ENCODE results near the gene CLDN24. TPM values are rescaled to one million over a fixed set of nuclear protein-coding genes. Genes with fewer than 3 reads are reported as not detected.
A peak's percentile ranks its signal among the peaks of the same experiment; 100 is the strongest.

CLDN24 gene
- total and polyA plus RNA-seq, 2 experiments from 2014 or later: 0.94 TPM; not detected in 1

DNA sequence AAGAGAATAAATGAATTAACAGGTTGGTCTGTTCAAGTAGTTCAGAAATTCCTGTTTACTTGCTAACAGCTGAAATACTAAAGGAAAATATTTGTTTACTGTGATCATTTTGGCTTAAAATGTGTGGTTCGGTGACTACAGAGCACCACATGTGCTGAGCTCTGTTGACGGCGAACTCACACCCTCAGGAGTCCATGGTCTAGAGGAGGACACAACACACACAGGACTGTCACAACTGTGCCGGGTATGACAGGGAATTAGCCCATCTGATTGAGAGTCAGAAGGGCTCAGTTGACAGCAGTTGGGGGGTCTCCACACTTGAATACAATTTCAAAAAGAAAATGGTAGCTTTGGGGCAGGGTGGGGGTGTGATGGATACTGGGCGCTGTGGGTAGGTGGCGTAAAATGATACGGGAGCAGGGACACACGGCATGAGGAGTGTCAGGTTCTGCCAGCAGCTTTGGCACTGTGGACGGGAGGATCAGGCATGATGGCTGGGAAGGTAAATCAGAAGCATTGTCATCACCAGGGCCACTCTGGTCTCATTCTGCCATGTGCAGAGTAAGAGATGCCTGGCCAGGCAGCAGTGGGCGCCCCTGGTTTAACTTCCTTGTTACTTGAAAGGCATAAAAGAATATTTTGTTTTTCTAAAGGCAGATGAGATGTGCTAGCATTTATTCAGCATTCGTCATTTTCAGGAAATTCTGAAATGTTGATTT lies 35.5 kb downstream of the CLDN24 start:
- no peaks in the 10 kb centered on the region for H3K27me3 ChIP-seq
- peaks cover 21% of the 10 kb centered on the region for H3K4me1 ChIP-seq (ENCODE audit: insufficient read depth)
- H3K4me3 ChIP-seq: no peak overlapping the region
- H3K27ac ChIP-seq: peak overlapping the region; percentile 48
- H3K79me2 ChIP-seq: no peaks in the 10 kb centered on the region
- H3K9me3 ChIP-seq (ENCODE audit: low read depth): no peaks in the 10 kb centered on the region
- H3K4me2 ChIP-seq: peak overlapping the region; percentile 57
- no peak overlapping the region for H2AFZ ChIP-seq
- 96% methylated on average over 11 of the region's 11 CpGs for WGBS (ENCODE audit: low lambda C conversion rate, missing lambda C conversion rate)
- H3K9me2 ChIP-seq (replicated peaks; ENCODE audit: insufficient read depth): no peaks in the 10 kb centered on the region
- H4K20me1 ChIP-seq (ENCODE audit: insufficient read depth, poor library complexity, severe bottlenecking): no peaks in the 10 kb centered on the region
- DNase-seq (ENCODE audit: low spot score): no peak
- TF ChIP-seq EZH2 (IDR thresholded peaks at IDR 0.05; ENCODE audit: borderline replicate concordance) (no peak), EZH2phosphoT487 (IDR thresholded peaks at IDR 0.05; ENCODE audit: low read depth, severe bottlenecking, unreplicated experiment) (no peak)
- TF ChIP-seq, protein P1, sequence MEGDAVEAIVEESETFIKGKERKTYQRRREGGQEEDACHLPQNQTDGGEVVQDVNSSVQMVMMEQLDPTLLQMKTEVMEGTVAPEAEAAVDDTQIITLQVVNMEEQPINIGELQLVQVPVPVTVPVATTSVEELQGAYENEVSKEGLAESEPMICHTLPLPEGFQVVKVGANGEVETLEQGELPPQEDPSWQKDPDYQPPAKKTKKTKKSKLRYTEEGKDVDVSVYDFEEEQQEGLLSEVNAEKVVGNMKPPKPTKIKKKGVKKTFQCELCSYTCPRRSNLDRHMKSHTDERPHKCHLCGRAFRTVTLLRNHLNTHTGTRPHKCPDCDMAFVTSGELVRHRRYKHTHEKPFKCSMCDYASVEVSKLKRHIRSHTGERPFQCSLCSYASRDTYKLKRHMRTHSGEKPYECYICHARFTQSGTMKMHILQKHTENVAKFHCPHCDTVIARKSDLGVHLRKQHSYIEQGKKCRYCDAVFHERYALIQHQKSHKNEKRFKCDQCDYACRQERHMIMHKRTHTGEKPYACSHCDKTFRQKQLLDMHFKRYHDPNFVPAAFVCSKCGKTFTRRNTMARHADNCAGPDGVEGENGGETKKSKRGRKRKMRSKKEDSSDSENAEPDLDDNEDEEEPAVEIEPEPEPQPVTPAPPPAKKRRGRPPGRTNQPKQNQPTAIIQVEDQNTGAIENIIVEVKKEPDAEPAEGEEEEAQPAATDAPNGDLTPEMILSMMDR (IDR thresholded peaks at IDR 0.05; ENCODE audit: poor library complexity): no peak
- no peaks in the 10 kb centered on the region for H3K36me3 ChIP-seq (replicated peaks; ENCODE audit: insufficient read depth, low read depth)

DNA sequence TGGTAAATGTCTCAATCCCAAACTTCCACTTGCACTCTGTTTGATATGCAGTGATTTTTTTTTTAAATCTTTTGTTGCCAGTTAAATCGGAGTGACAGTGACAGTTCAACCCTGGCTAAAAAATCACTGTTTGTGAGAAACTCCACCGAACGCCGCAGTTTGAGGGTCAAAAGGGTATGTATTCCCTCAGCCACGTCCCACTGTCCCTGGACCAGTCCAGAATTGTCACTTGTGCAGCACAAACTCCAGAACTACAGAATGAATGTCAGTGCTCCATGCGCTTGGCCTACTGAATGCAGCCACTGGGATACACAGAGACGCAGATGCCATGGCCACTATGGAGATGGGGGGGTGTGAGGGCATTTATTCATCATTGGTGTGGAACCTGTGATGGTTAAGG lies 36.3 kb downstream of the CLDN24 start:
- Histone ChIP-seq H3K27me3 (no peaks in the 10 kb centered on the region), H3K4me3 (no peak overlapping the region), H2AFZ (no peak overlapping the region), H3K36me3 (replicated peaks; ENCODE audit: insufficient read depth, low read depth) (no peaks in the 10 kb centered on the region), H3K9me3 (ENCODE audit: low read depth) (no peaks in the 10 kb centered on the region), H3K27ac (no peak overlapping the region), H3K4me2 (no peak overlapping the region), H3K9me2 (replicated peaks; ENCODE audit: insufficient read depth) (no peaks in the 10 kb centered on the region), H3K79me2 (no peaks in the 10 kb centered on the region), H4K20me1 (ENCODE audit: insufficient read depth, poor library complexity, severe bottlenecking) (no peaks in the 10 kb centered on the region), H3K4me1 (ENCODE audit: insufficient read depth) (peaks cover 23% of the 10 kb centered on the region)
- DNase-seq (ENCODE audit: low spot score): no peak
- TF ChIP-seq, protein P1 (IDR thresholded peaks at IDR 0.05; ENCODE audit: poor library complexity): no peak
- TF ChIP-seq EZH2phosphoT487 (IDR thresholded peaks at IDR 0.05; ENCODE audit: low read depth, severe bottlenecking, unreplicated experiment): no peak
- TF ChIP-seq EZH2 (IDR thresholded peaks at IDR 0.05; ENCODE audit: borderline replicate concordance): no peak
- 90% methylated on average over 7 of the region's 7 CpGs for WGBS (ENCODE audit: low lambda C conversion rate, missing lambda C conversion rate)

DNA sequence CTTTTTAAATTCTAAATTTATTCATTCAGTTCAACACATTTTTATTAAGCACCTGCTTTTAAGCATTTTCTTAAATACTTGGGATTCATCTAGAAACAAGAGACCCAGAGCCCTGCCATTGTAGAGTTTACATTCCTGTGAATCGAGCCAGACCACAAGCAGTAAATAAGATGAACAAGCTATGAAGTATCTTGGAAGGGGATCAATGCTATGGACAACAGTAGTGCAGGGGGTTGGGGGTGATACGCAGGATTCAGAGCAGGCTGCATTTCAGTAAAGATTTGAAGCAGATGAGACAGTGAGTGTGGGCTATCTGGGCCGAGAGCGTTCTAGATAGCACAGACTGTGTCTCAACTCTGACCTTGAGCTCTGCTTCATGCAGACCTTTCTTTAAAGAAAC lies 37.3 kb downstream of the CLDN24 start:
- no peak for DNase-seq (ENCODE audit: low spot score)
- Histone ChIP-seq H3K9me3 (ENCODE audit: low read depth) (no peaks in the 10 kb centered on the region), H3K4me1 (ENCODE audit: insufficient read depth) (peaks cover 23% of the 10 kb centered on the region), H3K27me3 (no peaks in the 10 kb centered on the region), H2AFZ (no peak overlapping the region), H3K27ac (no peak overlapping the region), H3K36me3 (replicated peaks; ENCODE audit: insufficient read depth, low read depth) (no peaks in the 10 kb centered on the region), H3K79me2 (no peaks in the 10 kb centered on the region), H4K20me1 (ENCODE audit: insufficient read depth, poor library complexity, severe bottlenecking) (no peaks in the 10 kb centered on the region), H3K9me2 (replicated peaks; ENCODE audit: insufficient read depth) (no peaks in the 10 kb centered on the region), H3K4me2 (peak overlapping the region; percentile 27), H3K4me3 (no peak overlapping the region)
- WGBS (ENCODE audit: low lambda C conversion rate, missing lambda C conversion rate): 67% methylated on average over 4 of the region's 4 CpGs
- TF ChIP-seq EZH2phosphoT487 (IDR thresholded peaks at IDR 0.05; ENCODE audit: low read depth, severe bottlenecking, unreplicated experiment) (no peak), EZH2 (IDR thresholded peaks at IDR 0.05; ENCODE audit: borderline replicate concordance) (no peak)
- TF ChIP-seq, protein P1 (IDR thresholded peaks at IDR 0.05; ENCODE audit: poor library complexity): no peak
